ENCODE data around the gene SYMPK.

GRCh38 chr19:45911291-45911690 lies 48.3 kb upstream of the SYMPK start:
- TF ChIP-seq CTCF (IDR thresholded peaks at IDR 0.05; ENCODE audit: insufficient read depth, low read length) (no peak), REST (IDR thresholded peaks at IDR 0.05; ENCODE audit: insufficient replicate concordance, low read depth) (no peak), POLR2AphosphoS5 (IDR thresholded peaks at IDR 0.05; ENCODE audit: low read depth) (no peak)

Measured in HL-60 (cell line).